MCF 10A (cell line): ENCODE results near the gene DUSP19. TPM values are rescaled to one million over a fixed set of nuclear protein-coding genes. Genes with fewer than 3 reads are reported as not detected.

Experiments
- BruUV-seq: library from RNA; stranded (reverse); fragments of 400-500 nt; replicated peaks from 2 replicates; lab custom pipeline; 2021; lab: Mats Ljungman, UMichigan
- CTCF ChIA-PET: fragments of 300-600 bp; sonication (Branson Sonifier 250); formaldehyde crosslinking; extraction: SDS; loops from one replicate; lab custom pipeline; 2021; ENCODE audit warnings: antibody characterized with exemption, inconsistent platforms; lab: Yijun Ruan, JAX
- POLR2A ChIA-PET: fragments of 300-600, 350-650 bp; sonication (Branson Sonifier 250); formaldehyde crosslinking; extraction: SDS; loops from one replicate; lab custom pipeline; 2020; ENCODE audit warnings: antibody characterized with exemption, inconsistent platforms; lab: Yijun Ruan, JAX
- DNase-seq: peaks from one replicate; pipeline ENCODE4 v3.0.0-alpha.2; 2018; ENCODE audit not compliant: unreplicated experiment
- H3K27ac Mint-ChIP-seq: one replicate; pipeline ENCODE4 v1.8.0; 2022; ENCODE audit warnings: mild to moderate bottlenecking, low read depth, mixed read lengths; ENCODE audit not compliant: unreplicated experiment
- H3K27me3 Mint-ChIP-seq: one replicate; pipeline ENCODE4 v1.8.0; 2022; ENCODE audit warnings: mixed read lengths; ENCODE audit not compliant: insufficient read depth, unreplicated experiment
- H3K36me3 Mint-ChIP-seq: one replicate; pipeline ENCODE4 v1.8.0; 2022; ENCODE audit warnings: mild to moderate bottlenecking, moderate library complexity, mixed read lengths; ENCODE audit not compliant: insufficient read depth, unreplicated experiment
- H3K4me1 Mint-ChIP-seq: one replicate; pipeline ENCODE4 v1.8.0; 2022; ENCODE audit warnings: mixed read lengths; ENCODE audit not compliant: insufficient read depth, unreplicated experiment
- H3K4me3 Mint-ChIP-seq: one replicate; pipeline ENCODE4 v1.8.0; 2022; ENCODE audit warnings: mild to moderate bottlenecking, moderate library complexity, mixed read lengths; ENCODE audit not compliant: unreplicated experiment
- H3K9me3 Mint-ChIP-seq: one replicate; pipeline ENCODE4 v1.8.0; 2022; ENCODE audit warnings: mixed read lengths; ENCODE audit not compliant: unreplicated experiment
- intact Hi-C: fragments of 100-400 bp; cut with micrococcal nuclease; formaldehyde crosslinking; loops from 2 replicates; pipeline ENCODE4 v1.14.1; 2022
- total RNA-seq: library from RNA; stranded (reverse); gene quantifications from 2 replicates; pipeline ENCODE4 v1.2.3, GENCODE V29; 2022
- TF ChIP-seq, protein P1 (sequence below): fragments of 200-600 bp; IDR thresholded peaks from one replicate; pipeline ENCODE4 v1.8.0; 2022; ENCODE audit warnings: antibody characterized with exemption, mild to moderate bottlenecking; ENCODE audit not compliant: unreplicated experiment

DUSP19 gene
- total RNA-seq, 1 experiment from 2014 or later, result 0.84 TPM

DNA sequence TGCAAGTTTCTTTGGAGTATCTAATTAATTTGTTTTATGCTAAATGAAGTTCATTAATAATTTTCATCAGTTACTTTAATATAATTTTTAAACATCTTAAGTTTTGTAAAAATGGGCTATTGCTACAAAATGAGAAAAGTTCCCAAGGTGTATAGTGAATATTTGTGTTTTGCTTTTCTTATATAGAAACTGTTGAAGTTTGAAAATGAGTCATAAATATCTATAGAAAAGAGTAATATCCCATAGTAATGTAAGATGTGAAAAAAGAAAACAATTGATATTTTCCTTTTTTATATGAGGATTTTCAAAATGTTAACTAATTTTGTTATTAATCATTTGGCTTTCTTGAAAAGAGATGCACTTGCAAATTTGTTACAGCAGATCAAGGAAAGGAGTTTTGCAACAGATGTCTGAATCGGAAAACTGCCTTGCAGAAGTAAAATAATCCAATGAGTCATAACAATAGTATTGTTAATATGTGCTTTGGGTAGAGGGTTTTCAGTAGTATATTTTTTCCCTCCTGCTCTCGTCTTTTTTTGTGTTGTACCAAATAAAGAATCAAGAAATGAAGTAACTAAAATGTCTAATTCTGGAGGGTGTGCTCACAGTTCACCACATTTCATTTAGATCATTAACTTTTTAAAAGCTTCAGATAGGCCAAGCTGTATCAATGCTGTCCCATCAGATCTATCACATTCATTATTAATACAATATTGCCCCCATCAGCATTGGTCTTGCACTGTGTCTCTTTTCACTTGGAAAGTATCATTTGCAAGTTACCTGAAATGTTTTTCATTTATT, 15.5 kb downstream of the DUSP19 start:
- H3K4me1 Mint-ChIP-seq, result peaks cover 5% of the 10 kb centered on the region
- POLR2A ChIA-PET, result interaction anchor here (0.6 to 2.5 kb wide), 7 partner anchors 11 to 145 kb away, joined by 3 to 19 read pairs (median 3); partner anchors contain the start of genes DUSP19 and NUP35
- no peaks in the 10 kb centered on the region for H3K9me3 Mint-ChIP-seq
- peak; percentile 47 for DNase-seq
- TF ChIP-seq, protein P1, sequence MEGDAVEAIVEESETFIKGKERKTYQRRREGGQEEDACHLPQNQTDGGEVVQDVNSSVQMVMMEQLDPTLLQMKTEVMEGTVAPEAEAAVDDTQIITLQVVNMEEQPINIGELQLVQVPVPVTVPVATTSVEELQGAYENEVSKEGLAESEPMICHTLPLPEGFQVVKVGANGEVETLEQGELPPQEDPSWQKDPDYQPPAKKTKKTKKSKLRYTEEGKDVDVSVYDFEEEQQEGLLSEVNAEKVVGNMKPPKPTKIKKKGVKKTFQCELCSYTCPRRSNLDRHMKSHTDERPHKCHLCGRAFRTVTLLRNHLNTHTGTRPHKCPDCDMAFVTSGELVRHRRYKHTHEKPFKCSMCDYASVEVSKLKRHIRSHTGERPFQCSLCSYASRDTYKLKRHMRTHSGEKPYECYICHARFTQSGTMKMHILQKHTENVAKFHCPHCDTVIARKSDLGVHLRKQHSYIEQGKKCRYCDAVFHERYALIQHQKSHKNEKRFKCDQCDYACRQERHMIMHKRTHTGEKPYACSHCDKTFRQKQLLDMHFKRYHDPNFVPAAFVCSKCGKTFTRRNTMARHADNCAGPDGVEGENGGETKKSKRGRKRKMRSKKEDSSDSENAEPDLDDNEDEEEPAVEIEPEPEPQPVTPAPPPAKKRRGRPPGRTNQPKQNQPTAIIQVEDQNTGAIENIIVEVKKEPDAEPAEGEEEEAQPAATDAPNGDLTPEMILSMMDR, result peak; percentile 27
- CTCF ChIA-PET, result interaction anchor here (0.6 to 1.0 kb wide), 5 partner anchors 15 to 933 kb away, joined by 3 read pairs; partner anchors contain the start of gene DUSP19
- H3K27me3 Mint-ChIP-seq, result no peaks in the 10 kb centered on the region
- no peak overlapping the region for H3K27ac Mint-ChIP-seq
- H3K36me3 Mint-ChIP-seq, result no peaks in the 10 kb centered on the region
- BruUV-seq, result no TSS peak
- intact Hi-C loops, result loop anchor here (1.0 to 10.0 kb wide), 3 partner anchors 331 to 909 kb away; no protein-coding TSS in a partner anchor
- no peak overlapping the region for H3K4me3 Mint-ChIP-seq

DNA sequence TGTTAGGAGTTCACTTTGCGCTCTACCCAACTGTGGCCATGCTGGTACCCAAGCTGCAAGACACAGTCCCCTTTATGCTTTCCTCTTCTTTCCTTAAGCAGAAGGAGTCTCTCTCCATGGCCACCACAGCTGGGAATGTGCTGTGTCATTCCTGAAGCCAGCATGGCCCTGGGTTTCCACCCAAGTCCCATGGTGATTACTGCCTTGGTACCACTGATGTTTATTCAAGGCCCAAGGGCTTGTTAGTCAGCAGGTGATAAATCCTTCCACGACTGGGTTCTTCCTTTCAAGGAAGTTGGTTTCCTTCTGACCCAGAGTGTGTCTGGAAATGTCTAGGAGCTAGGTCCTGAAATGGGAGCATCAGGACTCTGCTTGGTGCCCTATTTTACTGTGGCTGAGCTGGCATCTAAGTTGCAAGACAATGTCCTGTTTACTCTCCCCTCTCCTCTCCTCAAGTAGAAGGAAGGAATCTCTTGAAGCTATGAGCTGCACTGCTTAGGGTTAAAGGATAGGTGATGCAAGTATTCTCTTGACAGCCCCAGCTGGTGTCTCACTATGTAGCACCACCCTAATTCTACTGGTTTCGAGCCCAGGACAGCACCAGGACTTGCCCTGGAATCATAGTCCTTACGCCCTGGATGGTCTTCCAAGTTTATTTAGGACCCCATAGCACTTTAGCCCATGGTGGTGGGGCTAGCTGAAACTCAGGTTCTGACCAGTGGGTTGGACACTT, 27.0 kb downstream of the DUSP19 start:
- CTCF ChIA-PET, result interaction anchor here (0.6 to 0.7 kb wide), 2 partner anchors 126 to 268 kb away, joined by 4 read pairs; no protein-coding TSS in a partner anchor
- no peak overlapping the region for H3K27ac Mint-ChIP-seq
- peaks cover 5% of the 10 kb centered on the region for H3K4me1 Mint-ChIP-seq
- no peak for DNase-seq
- H3K4me3 Mint-ChIP-seq, result no peak overlapping the region
- no TSS peak for BruUV-seq
- POLR2A ChIA-PET, result no interaction called here
- no peaks in the 10 kb centered on the region for H3K36me3 Mint-ChIP-seq
- H3K9me3 Mint-ChIP-seq, result no peaks in the 10 kb centered on the region
- TF ChIP-seq, protein P1, result no peak
- no peaks in the 10 kb centered on the region for H3K27me3 Mint-ChIP-seq
- intact Hi-C loops, result no loop called here

DNA sequence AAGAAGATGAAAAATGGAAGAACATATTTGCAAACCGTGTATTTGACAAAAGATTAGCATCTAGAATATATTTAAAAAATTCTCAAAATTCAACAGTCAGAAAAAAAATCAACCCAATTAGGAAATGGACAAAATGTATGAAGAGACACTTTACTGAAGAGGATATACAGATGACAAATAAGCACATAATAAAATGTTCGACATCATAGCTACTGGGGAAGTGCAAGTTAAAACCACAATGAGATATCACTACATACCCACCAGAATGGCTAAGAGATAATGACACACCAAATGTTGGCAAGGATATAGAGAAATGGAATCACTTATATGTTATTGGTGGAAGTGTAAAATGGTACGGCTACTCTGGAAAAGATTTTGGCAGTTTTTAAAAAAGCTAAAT, 34.0 kb downstream of the DUSP19 start:
- POLR2A ChIA-PET, result interaction anchor here (0.6 to 1.2 kb wide), 3 partner anchors 11 to 58 kb away, joined by 3 to 5 read pairs (median 3); partner anchors contain the start of gene NUP35
- Mint-ChIP-seq H3K36me3 (no peaks in the 10 kb centered on the region), H3K4me3 (no peak overlapping the region), H3K9me3 (no peaks in the 10 kb centered on the region), H3K27me3 (no peaks in the 10 kb centered on the region), H3K27ac (no peak overlapping the region), H3K4me1 (no peaks in the 10 kb centered on the region)
- no TSS peak for BruUV-seq
- DNase-seq, result no peak
- intact Hi-C loops, result no loop called here
- CTCF ChIA-PET, result interaction anchor here (0.7 kb wide), 1 partner anchor 11 kb away, joined by 3 read pairs; no protein-coding TSS in a partner anchor
- TF ChIP-seq, protein P1, result no peak

DNA sequence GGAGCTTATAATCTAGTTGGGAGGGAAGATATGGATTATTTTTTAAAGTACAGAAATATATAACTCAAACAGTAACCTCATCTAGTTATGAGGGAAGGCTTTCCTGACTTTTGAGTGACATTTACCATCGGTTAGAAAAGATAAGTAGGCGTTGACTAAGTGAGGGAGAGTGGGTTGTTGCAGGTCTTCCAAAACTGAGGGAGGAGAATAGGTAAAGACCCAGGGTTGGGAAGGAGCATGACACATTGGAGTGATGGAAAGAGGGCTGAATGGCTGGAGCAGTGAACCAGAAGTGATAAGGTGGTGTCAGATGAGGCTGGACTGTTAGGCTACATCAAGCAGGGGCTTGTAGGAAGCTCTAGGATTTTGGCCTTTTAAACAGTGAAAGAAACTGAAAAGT, 35.1 kb downstream of the DUSP19 start:
- no TSS peak for BruUV-seq
- Mint-ChIP-seq H3K4me1 (no peaks in the 10 kb centered on the region), H3K36me3 (peaks cover 4% of the 10 kb centered on the region), H3K4me3 (no peak overlapping the region), H3K9me3 (no peaks in the 10 kb centered on the region), H3K27ac (no peak overlapping the region), H3K27me3 (no peaks in the 10 kb centered on the region)
- no peak for DNase-seq
- POLR2A ChIA-PET, result interaction anchor here (0.7 to 1.2 kb wide), 2 partner anchors 10 to 25 kb away, joined by 3 to 5 read pairs; partner anchors contain the start of gene NUP35
- CTCF ChIA-PET, result no interaction called here
- intact Hi-C loops, result no loop called here
- TF ChIP-seq, protein P1, result no peak
